Osteoblast (primary cell): Measurements from ENCODE around the gene TBC1D19. TPM values are rescaled to one million over a fixed set of nuclear protein-coding genes. Genes with fewer than 3 reads are reported as not detected.

Experiments used
- DNase-seq: peaks from one replicate; pipeline ENCODE4 v3.0.0; 2011; ENCODE audit warnings: low spot score, mixed read lengths; ENCODE audit not compliant: insufficient read length; ENCODE audit errors: missing footprints
- H2AFZ ChIP-seq: 2 replicates; pipeline ENCODE4 v1.6.0; 2011; ENCODE audit warnings: mild to moderate bottlenecking, low read length
- H3K27ac ChIP-seq: 2 replicates; pipeline ENCODE4 v1.5.1; 2011; ENCODE audit warnings: mild to moderate bottlenecking, low read depth, low read length, moderate library complexity
- H3K27me3 ChIP-seq: 2 replicates; pipeline ENCODE4 v1.6.0; 2012; ENCODE audit warnings: mild to moderate bottlenecking, control low read depth, inconsistent platforms, low read length, moderate library complexity; ENCODE audit not compliant: insufficient read depth
- H3K36me3 ChIP-seq: 2 replicates; pipeline ENCODE4 v1.5.1; 2011; ENCODE audit warnings: mild to moderate bottlenecking, low read length, control low read depth, moderate library complexity; ENCODE audit not compliant: insufficient read depth
- H3K4me1 ChIP-seq: 2 replicates; pipeline ENCODE4 v1.5.1; 2011; ENCODE audit warnings: mild to moderate bottlenecking, low read length, control low read depth, moderate library complexity; ENCODE audit not compliant: insufficient read depth
- H3K4me2 ChIP-seq: 2 replicates; pipeline ENCODE4 v1.6.0; 2011; ENCODE audit warnings: mild to moderate bottlenecking, low read length; ENCODE audit not compliant: insufficient read depth
- H3K4me3 ChIP-seq: fragments of 200-600 bp; sonication (generic); 3 replicates; pipeline ENCODE4 v1.5.1; 2012; ENCODE audit warnings: mild to moderate bottlenecking, low read length, inconsistent platforms; ENCODE audit not compliant: insufficient read depth
- H3K79me2 ChIP-seq: 2 replicates; pipeline ENCODE4 v1.6.0; 2012; ENCODE audit warnings: mild to moderate bottlenecking, low read length, control low read depth, inconsistent platforms; ENCODE audit not compliant: insufficient read depth
- H3K9me3 ChIP-seq: 2 replicates; pipeline ENCODE4 v1.5.1; 2011; ENCODE audit warnings: low read depth, low read length, control low read depth
- H4K20me1 ChIP-seq: 2 replicates; pipeline ENCODE4 v1.6.0; 2012; ENCODE audit warnings: mild to moderate bottlenecking, low read length, control low read depth; ENCODE audit not compliant: insufficient read depth
- total RNA-seq: library from RNA; depleted of rRNA; stranded (reverse); fragments of >200 nt; gene quantifications from 2 replicates; pipeline ENCODE4 v1.2.3, GENCODE V29; 2012
- TF ChIP-seq, protein P1 (sequence below): IDR thresholded peaks from 2 replicates; pipeline ENCODE4 v1.5.1; 2011; ENCODE audit warnings: mild to moderate bottlenecking, low read depth, low read length, moderate library complexity; ENCODE audit errors: extremely low read depth

The TBC1D19 gene
- total RNA-seq, 1 donor = 56.1 TPM

DNA sequence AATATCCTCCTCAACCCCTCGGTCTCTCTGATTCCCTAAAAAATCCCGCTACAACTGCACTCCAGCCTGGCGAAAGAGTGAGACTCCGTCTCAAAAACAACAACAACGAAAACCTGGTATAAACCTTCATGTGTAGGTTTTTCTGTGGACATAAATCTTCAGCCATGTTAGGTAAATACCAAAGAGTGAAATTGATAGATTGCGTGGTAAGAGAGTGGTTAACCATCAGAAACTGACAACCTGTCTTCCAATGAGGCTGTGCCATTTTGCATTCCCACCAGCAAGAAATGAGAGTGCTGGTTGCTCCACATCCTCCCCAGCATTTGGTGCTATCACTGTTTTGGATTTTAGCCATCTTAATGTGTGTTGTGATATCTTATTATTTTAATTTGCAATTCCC lies 10.9 kb downstream of the TBC1D19 start:
- H3K27me3 ChIP-seq = no peaks in the 10 kb centered on the region
- H3K4me1 ChIP-seq = peaks cover 6% of the 10 kb centered on the region
- TF ChIP-seq, protein P1, sequence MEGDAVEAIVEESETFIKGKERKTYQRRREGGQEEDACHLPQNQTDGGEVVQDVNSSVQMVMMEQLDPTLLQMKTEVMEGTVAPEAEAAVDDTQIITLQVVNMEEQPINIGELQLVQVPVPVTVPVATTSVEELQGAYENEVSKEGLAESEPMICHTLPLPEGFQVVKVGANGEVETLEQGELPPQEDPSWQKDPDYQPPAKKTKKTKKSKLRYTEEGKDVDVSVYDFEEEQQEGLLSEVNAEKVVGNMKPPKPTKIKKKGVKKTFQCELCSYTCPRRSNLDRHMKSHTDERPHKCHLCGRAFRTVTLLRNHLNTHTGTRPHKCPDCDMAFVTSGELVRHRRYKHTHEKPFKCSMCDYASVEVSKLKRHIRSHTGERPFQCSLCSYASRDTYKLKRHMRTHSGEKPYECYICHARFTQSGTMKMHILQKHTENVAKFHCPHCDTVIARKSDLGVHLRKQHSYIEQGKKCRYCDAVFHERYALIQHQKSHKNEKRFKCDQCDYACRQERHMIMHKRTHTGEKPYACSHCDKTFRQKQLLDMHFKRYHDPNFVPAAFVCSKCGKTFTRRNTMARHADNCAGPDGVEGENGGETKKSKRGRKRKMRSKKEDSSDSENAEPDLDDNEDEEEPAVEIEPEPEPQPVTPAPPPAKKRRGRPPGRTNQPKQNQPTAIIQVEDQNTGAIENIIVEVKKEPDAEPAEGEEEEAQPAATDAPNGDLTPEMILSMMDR = no peak
- no peak for DNase-seq
- H4K20me1 ChIP-seq = no peaks in the 10 kb centered on the region
- no peak overlapping the region for H3K27ac ChIP-seq
- no peak overlapping the region for H2AFZ ChIP-seq
- no peaks in the 10 kb centered on the region for H3K9me3 ChIP-seq
- H3K36me3 ChIP-seq = no peaks in the 10 kb centered on the region
- H3K4me3 ChIP-seq = no peak overlapping the region
- H3K4me2 ChIP-seq = no peak overlapping the region
- peaks cover 52% of the 10 kb centered on the region for H3K79me2 ChIP-seq

DNA sequence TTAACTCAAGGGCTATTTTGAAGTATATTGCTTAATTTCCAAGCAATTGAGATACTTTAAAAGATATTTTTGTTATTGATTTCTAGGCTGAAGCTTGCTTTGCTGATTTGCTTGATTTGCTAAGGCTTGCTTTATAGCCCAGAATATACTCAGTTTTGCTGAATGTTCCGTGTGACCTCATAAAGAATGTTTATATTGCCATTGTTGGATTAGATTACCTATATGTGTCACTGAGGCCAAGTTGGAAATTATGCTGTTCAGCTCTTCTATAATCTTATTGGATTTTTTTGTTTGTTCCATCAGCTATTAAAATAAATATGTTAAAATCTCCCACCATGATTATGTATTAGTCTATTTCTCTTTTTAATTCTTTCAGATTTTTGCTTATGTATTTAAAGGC lies 13.0 kb downstream of the TBC1D19 start:
- no peaks in the 10 kb centered on the region for H3K27me3 ChIP-seq
- no peak overlapping the region for H3K4me3 ChIP-seq
- DNase-seq = no peak
- H3K27ac ChIP-seq = no peak overlapping the region
- no peak overlapping the region for H3K4me2 ChIP-seq
- H3K4me1 ChIP-seq = no peaks in the 10 kb centered on the region
- no peaks in the 10 kb centered on the region for H3K36me3 ChIP-seq
- peaks cover 59% of the 10 kb centered on the region for H3K79me2 ChIP-seq
- no peak overlapping the region for H2AFZ ChIP-seq
- H3K9me3 ChIP-seq = peaks cover 2% of the 10 kb centered on the region
- H4K20me1 ChIP-seq = no peaks in the 10 kb centered on the region
- TF ChIP-seq, protein P1 = no peak

DNA sequence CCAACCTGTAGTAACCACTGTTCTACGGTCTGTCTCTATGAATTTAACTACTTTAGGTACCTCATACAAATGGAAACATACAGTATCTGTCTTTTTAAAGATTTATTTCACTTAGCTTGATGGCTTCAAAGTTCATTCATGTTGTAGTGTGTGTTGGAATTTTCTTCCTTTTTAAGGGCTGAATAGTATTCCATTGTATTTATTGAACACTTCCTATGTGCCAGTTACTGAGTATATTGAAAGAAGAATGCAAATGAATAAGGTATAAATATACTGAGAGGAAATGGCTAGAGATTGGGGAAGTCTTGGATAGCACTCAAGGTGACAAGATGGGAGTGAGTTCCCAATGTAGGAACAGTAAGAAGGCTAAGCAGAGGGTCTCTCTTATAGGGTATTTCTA lies 17.3 kb downstream of the TBC1D19 start:
- Histone ChIP-seq H3K4me2 (no peak overlapping the region), H3K4me3 (no peak overlapping the region), H3K27me3 (no peaks in the 10 kb centered on the region), H2AFZ (no peak overlapping the region), H3K4me1 (no peaks in the 10 kb centered on the region), H4K20me1 (no peaks in the 10 kb centered on the region), H3K27ac (no peak overlapping the region), H3K79me2 (peaks cover 57% of the 10 kb centered on the region), H3K36me3 (no peaks in the 10 kb centered on the region), H3K9me3 (peaks cover 2% of the 10 kb centered on the region)
- TF ChIP-seq, protein P1 = no peak
- no peak for DNase-seq

DNA sequence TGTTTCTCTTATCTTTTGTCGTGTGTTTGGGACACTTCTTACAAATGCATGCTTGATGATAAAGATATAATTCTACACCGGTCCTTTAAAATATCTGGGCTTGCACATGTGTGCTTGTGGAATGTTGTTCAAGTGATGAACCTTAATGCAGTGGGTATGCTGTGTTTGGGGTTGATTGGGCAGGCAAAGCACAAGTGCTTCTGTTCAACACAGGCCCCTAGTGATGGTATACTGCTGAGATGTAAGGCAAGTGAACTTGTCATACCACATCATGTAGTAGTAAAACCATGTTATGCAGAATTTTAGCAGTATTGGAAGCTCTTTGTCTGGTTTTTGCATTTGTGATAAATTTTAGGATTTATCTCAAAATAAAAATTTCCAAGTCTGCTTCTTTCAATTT lies 23.9 kb downstream of the TBC1D19 start:
- no peaks in the 10 kb centered on the region for H3K27me3 ChIP-seq
- H3K27ac ChIP-seq = no peak overlapping the region
- H3K4me3 ChIP-seq = no peak overlapping the region
- no peak overlapping the region for H3K4me2 ChIP-seq
- peaks cover 6% of the 10 kb centered on the region for H4K20me1 ChIP-seq
- H3K36me3 ChIP-seq = no peaks in the 10 kb centered on the region
- no peaks in the 10 kb centered on the region for H3K4me1 ChIP-seq
- TF ChIP-seq, protein P1 = no peak
- H3K79me2 ChIP-seq = peaks cover 58% of the 10 kb centered on the region
- H3K9me3 ChIP-seq = no peaks in the 10 kb centered on the region
- DNase-seq = no peak
- no peak overlapping the region for H2AFZ ChIP-seq
